ENCODE measurements around the gene CFAP92. TPM values are rescaled to one million over a fixed set of nuclear protein-coding genes. Genes with fewer than 3 reads are reported as not detected.
"Not testable (repeated sequence)": the region's sequence is repeated elsewhere in the genome, so short reads cannot be mapped to it uniquely, and the experiment has no call there.

Gene CFAP92
- total and polyA plus RNA-seq, 7 donors = under 0.01 to 1.2 (median 0.61) TPM; not detected in 2

DNA sequence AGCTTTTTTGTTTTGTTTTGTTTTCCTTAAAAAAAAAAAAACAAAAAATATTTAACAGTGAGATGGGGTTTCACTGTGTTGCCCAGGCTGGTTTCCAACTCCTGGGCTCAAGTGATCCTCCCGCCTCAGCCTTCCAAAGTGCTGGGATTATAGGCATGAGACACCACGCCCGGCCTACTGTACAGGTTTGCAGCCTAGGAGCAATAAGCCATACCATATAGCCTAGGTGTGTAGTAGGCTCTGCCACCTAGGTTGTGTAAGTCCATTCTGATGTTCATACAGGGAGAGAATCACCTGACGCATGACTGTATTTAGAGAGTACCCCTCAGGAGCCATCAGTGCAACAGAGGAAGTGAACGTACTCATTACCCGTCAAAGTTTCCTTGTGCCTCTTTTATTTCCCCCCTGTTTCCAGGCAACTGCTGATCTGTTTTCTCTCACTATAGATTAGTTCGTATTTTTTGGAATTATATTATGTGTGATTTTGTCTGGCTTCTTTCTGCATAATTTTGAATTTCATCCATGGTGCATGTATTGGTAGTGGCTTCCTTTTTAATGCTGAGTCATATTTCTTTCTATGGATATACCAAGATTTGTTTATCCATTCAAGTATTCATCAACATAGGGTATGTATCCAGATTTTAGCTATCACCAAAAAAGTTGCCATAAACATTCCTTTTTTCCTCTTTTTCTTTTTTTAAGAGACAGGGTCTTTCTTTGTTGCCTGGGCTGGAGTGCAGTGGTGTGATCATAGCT, 104.6 kb downstream of the CFAP92 start:
- no peaks in the 10 kb centered on the region for H3K4me1 ChIP-seq
- no peak for DNase-seq
- WGBS, 2 donors = 92 to 93% methylated on average over 7 of the region's 7 CpGs
- H3K27ac ChIP-seq = no peak overlapping the region
- H3K36me3 ChIP-seq = peaks cover 0 to 60% (median 15%) of the 10 kb centered on the region in 4 donors
- no peaks in the 10 kb centered on the region for H3K27me3 ChIP-seq
- TF ChIP-seq POLR2A (IDR thresholded peaks at IDR 0.05) = no peak
- TF ChIP-seq EP300 (IDR thresholded peaks at IDR 0.05) = no peak
- TF ChIP-seq CTCF (IDR thresholded peaks at IDR 0.05) = no peak
- no peak for TF ChIP-seq POLR2AphosphoS5 (IDR thresholded peaks at IDR 0.05)
- H3K9me3 ChIP-seq = no peaks in the 10 kb centered on the region
- no peak overlapping the region for H3K4me3 ChIP-seq
- intact Hi-C loops (cut with DNase I) = no loop called here

DNA sequence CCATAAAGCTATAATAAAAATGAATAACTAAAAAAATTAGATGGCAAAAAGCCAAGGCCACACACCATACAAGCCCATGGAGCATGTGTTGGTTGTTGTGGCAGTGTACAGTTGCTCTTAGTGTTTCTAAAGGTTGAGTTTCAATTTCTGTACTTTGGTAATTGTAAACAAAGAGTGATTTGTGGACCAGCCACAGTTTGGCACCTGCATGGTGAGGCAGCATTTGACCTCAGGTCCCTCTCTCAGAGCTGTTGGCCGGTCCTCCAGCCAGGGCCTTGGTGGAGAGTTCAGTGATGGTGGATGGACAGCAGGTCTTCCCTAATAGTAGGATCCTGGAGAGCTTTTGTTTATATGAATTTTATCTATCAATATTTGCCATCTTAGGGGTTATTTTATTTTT, 108.9 kb downstream of the CFAP92 start:
- Histone ChIP-seq H3K4me3 (no peak overlapping the region), H3K36me3 (peaks cover 0 to 61% (median 8%) of the 10 kb centered on the region in 4 donors), H3K27me3 (no peaks in the 10 kb centered on the region), H3K4me1 (peaks cover 0 to 24% (median 15%) of the 10 kb centered on the region in 4 donors), H3K9me3 (no peaks in the 10 kb centered on the region), H3K27ac (no peak overlapping the region)
- peak; percentile 27 for DNase-seq
- TF ChIP-seq CTCF (IDR thresholded peaks at IDR 0.05) = no peak
- no peak for TF ChIP-seq POLR2AphosphoS5 (IDR thresholded peaks at IDR 0.05)
- TF ChIP-seq EP300 (IDR thresholded peaks at IDR 0.05) = no peak
- no peak for TF ChIP-seq POLR2A (IDR thresholded peaks at IDR 0.05)
- 91 to 100% methylated on average over 1 of the region's 1 CpG for WGBS, 2 donors
- intact Hi-C loops (cut with DNase I) = no loop called here

- 28 to 71% methylated on average over 1 of the region's 1 CpG for WGBS, 2 donors
- Histone ChIP-seq H3K36me3 (peaks cover 0 to 52% (median 8%) of the 10 kb centered on the region in 4 donors), H3K4me1 (peaks cover 0 to 36% (median 28%) of the 10 kb centered on the region in 4 donors), H3K4me3 (no peak overlapping the region), H3K9me3 (no peaks in the 10 kb centered on the region), H3K27ac (no peak overlapping the region), H3K27me3 (no peaks in the 10 kb centered on the region)
- no peak for TF ChIP-seq CTCF (IDR thresholded peaks at IDR 0.05)
- TF ChIP-seq EP300 (IDR thresholded peaks at IDR 0.05) = no peak
- no peak for TF ChIP-seq POLR2AphosphoS5 (IDR thresholded peaks at IDR 0.05)
- no peak for TF ChIP-seq POLR2A (IDR thresholded peaks at IDR 0.05)
- DNase-seq = no peak
- intact Hi-C loops (cut with DNase I) = no loop called here
Observed at GRCh38 chr3:128882719-128883118, 111.2 kb downstream of the CFAP92 start.

DNA sequence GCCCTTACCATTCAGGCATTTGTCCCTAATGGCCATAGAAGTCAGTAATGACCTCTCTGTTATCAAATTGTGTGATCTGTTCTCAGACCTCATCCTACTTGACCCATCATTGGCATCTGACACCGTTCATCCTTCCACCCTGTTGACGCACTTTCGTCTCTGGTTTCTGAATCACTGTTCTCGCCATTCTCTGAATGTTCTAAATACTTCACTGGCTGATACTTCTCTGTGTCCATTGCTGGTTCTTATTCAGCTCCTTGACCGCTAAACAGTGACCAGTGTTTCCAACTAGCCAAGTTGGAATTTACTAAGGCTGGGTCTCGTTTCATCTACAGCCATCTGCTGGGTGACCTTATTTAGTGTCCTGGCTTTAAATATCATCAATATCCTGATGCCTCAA, 112.3 kb downstream of the CFAP92 start:
- H3K27me3 ChIP-seq = no peaks in the 10 kb centered on the region
- H3K36me3 ChIP-seq = peaks cover 0 to 41% (median 6%) of the 10 kb centered on the region in 4 donors
- TF ChIP-seq POLR2A (IDR thresholded peaks at IDR 0.05) (no peak), CTCF (IDR thresholded peaks at IDR 0.05) (no peak), EP300 (IDR thresholded peaks at IDR 0.05) (no peak), POLR2AphosphoS5 (IDR thresholded peaks at IDR 0.05) (no peak)
- H3K4me1 ChIP-seq = peaks cover 0 to 37% (median 29%) of the 10 kb centered on the region in 4 donors
- no peak for DNase-seq
- WGBS, 2 donors = 93 to 94% methylated on average over 6 of the region's 6 CpGs
- intact Hi-C loops (cut with DNase I) = no loop called here
- no peaks in the 10 kb centered on the region for H3K9me3 ChIP-seq
- no peak overlapping the region for H3K27ac ChIP-seq
- H3K4me3 ChIP-seq = no peak overlapping the region

- H3K9me3 ChIP-seq; intact Hi-C loops (cut with DNase I); DNase-seq; H3K27me3 ChIP-seq: not testable (repeated sequence)
- 73 to 84% methylated on average over 12 of the region's 12 CpGs for WGBS, 2 donors
- Histone ChIP-seq H3K27ac (peak overlapping the region; percentile 94 to 97 (median 96)), H3K4me1 (peaks cover 0 to 37% (median 29%) of the 10 kb centered on the region in 4 donors), H3K36me3 (peaks cover 0 to 30% (median 3%) of the 10 kb centered on the region in 4 donors), H3K4me3 (peak overlapping the region in 3 of 4 donors; percentile 62 to 72 (median 65))
Observed at GRCh38 chr3:128880455-128880854, 113.4 kb downstream of the CFAP92 start.

All from sigmoid colon (tissue), 7 donors.